ENCODE data around the gene SLC29A2. TPM values are rescaled to one million over a fixed set of nuclear protein-coding genes. Genes with fewer than 3 reads are reported as not detected.
A peak's percentile ranks its signal among the peaks of the same experiment; 100 is the strongest.

SLC29A2 gene
- total RNA-seq (2014; rRNA removed; shearing (Covaris generic)) = 0.63 and 2.0 TPM in 2 replicates
- 4.3 and 5.2 TPM in 2 replicates for polyA plus RNA-seq (2015; cell fraction: cytosol; rRNA removed)
- 11.6 and 11.7 TPM in 2 replicates for polyA plus RNA-seq (2015; cell fraction: nucleus; rRNA removed)

DNA sequence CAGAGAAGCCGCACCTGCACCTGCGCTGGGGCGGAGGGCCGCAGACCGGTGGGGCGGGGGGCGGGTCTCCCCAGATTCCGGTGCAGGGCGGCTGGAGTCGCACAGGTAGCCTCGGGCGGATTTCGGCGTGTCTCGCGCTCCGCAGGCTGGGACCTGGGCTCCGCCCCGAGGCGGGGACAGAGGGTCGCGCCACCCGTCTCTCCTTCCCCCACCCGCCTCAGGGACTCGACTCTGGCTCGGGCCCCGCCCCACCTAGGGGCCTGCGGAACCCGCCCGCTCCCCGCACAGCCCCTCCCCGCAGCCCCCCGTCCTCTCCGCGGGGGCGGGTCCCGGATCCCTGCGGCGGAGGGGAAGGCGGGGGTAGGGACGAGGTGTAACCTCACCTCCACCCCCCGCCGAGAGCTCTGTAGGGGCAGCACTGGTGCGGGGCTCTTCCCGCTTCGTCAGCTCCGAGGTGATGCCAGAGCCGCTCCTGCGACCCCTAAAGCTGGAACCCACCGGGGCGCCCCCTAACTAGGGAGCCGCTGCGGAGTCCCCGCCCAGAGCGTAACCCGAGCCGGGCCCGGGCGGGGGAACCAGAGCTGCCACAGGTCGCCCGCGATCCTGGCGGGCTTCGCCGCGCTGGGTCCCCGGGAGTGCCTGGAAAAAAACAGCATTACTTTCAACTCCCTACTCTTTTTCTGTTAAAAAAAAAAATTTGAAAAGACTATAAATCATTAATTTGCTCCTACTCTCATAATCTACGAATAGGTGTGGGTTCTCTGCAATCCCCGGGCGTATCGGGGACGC lies at the start of gene SLC29A2:
Gene SLC29A2 (minus strand): TSS at position 134 of the 789 bp plus-strand sequence. CDS start 169 bp downstream, outside the sequence.
- peak; percentile 32 for DNase-seq (ENCODE audit: low read depth, low spot score)
- in situ Hi-C loops (cut with HindIII; ENCODE audit: low pct_unique_long_range_greater_than_20kb, low sequenced_read_pairs) = no loop called here

DNA sequence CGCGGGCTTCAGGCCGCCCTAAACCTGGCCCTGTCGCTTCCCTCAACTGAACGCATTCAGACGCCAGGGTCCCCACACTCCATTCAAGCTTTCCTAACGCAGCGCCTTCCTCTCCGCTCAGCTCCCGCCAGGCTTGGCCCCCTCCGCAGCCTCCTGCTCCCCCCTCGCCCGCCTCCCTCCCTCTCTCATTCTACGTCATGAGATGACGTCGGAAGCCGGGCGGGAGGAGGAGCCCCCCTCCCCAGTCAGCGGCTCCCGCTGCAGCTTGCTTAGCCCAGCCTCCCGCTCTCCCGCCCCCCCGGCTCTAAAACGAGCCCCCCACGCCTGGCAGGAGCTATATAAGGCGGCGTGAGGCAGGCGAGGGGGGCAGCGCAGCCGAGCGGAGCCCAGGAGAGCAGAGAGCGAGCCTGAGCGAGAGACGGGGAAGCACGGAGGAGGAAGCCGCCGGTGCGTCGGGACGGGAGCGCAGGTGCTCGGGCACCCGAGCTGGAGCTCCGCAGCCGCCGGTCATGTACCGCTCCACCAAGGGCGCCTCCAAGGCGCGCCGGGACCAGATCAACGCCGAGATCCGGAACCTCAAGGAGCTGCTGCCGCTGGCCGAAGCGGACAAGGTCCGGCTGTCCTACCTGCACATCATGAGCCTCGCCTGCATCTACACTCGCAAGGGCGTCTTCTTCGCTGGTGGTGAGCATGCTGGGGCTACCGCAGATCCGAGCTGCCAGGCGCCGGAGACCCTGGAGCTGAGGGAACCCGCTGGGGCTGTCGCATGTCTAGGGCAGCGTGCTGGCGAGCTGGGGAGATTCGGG lies 49.3 kb upstream of the SLC29A2 start, which contains the start of gene NPAS4:
Gene NPAS4 (plus strand): TSS at position 365 of the 806 bp plus-strand sequence. CDS start 145 bp downstream, at position 510.
- no peak for DNase-seq (ENCODE audit: low read depth, low spot score)
- in situ Hi-C loops (cut with HindIII; ENCODE audit: low pct_unique_long_range_greater_than_20kb, low sequenced_read_pairs) = no loop called here

GRCh38 chr11:66419825-66420224 lies 48.3 kb upstream of the SLC29A2 start:
- no peak for DNase-seq (ENCODE audit: low read depth, low spot score)
- in situ Hi-C loops (cut with HindIII; ENCODE audit: low pct_unique_long_range_greater_than_20kb, low sequenced_read_pairs) = no loop called here

DNA sequence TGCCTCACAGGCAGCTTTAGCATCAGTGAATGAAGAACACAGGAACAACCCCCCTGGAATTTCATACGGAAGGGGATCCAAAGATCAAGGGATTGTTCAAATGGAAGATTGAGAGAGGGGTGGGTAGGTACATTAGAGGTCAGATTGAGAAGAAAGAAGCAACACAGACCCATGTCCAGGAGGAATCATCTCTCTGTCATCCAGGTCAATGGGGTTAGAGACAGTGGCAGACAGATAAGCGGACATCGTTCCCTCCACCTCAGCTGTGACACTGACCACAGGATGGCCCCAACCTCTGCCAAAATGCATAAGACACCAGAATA lies 47.4 kb upstream of the SLC29A2 start:
- in situ Hi-C loops (cut with HindIII; ENCODE audit: low pct_unique_long_range_greater_than_20kb, low sequenced_read_pairs) = no loop called here
- no peak for DNase-seq (ENCODE audit: low read depth, low spot score)

GRCh38 chr11:66418168-66418985 lies 46.8 kb upstream of the SLC29A2 start:
- in situ Hi-C loops (cut with HindIII; ENCODE audit: low pct_unique_long_range_greater_than_20kb, low sequenced_read_pairs) = no loop called here
- DNase-seq (ENCODE audit: low read depth, low spot score) = peak; percentile 45

DNA sequence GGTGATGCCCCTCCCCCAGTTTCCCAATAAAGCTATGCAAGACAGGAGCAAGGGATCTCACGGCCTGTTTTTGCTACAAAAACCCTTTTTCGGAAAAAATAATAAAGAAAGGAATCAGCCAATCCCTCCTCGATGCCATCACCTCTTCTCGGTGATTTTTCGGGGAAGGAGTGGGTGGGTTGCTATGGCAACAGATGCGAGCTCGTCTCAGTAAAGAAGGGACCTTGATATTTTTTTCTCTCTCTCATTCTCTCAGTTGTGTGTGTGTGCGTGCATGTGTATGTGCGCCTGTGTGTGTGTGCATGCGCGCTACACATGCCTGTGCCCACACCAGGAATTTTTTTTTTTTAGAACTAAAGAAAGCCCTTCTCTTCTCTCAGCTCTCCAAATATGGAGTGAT lies 45.4 kb upstream of the SLC29A2 start:
- DNase-seq (ENCODE audit: low read depth, low spot score) = no peak
- in situ Hi-C loops (cut with HindIII; ENCODE audit: low pct_unique_long_range_greater_than_20kb, low sequenced_read_pairs) = no loop called here

- no peak for DNase-seq (ENCODE audit: low read depth, low spot score)
- in situ Hi-C loops (cut with HindIII; ENCODE audit: low pct_unique_long_range_greater_than_20kb, low sequenced_read_pairs) = no loop called here
Observed at GRCh38 chr11:66415423-66415822, 43.9 kb upstream of the SLC29A2 start.

DNA sequence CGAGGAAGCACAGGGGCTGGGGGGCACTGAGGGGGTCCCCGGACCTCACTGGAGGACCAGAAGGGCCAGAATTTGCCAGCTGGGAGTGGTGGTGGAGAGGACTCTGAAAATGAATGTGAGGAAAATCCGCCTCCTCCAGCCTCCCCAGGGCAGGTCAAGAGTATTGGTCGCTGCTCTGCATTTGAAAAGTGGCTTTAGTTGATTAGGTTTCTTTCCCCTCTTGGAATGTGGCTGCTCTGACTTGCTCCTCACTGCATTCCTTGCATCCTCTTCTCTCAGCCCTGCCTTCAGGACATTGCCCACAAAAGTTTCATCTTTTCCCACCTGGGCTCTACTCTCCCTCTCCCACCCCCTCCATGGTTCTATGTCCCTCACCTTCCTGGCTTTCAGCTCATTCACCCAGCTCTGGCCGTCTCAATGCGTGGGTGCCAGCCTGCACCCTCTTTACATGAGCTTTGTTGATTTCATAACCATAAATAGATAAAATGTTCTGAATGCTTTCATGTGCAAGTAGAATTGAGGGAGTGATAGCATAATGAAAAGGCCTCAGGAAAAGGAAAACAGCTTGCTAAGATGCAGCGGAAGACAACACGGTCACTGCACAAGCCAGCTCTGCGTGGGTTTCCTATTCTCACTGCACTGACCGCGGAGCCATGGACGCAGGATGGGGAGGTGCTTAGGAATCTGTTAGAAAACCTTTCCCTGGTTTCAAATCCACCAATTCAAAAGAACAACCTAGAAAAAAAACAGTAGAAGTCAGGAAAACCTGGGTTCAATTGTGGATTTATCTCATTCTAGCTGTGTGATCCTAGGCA lies 42.8 kb upstream of the SLC29A2 start:
- in situ Hi-C loops (cut with HindIII; ENCODE audit: low pct_unique_long_range_greater_than_20kb, low sequenced_read_pairs) = no loop called here
- DNase-seq (ENCODE audit: low read depth, low spot score) = no peak

DNA sequence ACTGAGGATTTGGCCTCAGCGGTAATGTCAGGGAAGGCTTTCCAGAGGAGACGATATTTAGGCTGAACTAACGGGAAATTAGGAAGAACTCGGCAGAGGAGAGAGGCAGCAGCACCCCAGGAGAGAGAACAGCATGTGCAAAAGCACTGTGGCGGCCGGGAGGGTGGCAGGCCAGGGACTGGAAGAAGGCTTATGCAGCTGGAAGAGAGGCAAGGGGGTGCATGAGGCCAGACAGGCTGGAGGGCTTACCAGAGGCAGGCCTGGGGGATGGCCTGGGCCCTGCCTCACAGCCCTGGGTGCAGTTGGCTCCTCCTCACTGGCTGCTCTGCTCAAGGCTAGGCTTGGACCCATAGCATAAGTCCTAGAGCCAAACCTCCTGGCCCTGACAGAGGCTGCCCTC lies 41.6 kb upstream of the SLC29A2 start:
- in situ Hi-C loops (cut with HindIII; ENCODE audit: low pct_unique_long_range_greater_than_20kb, low sequenced_read_pairs) = no loop called here
- DNase-seq (ENCODE audit: low read depth, low spot score) = no peak

- in situ Hi-C loops (cut with HindIII; ENCODE audit: low pct_unique_long_range_greater_than_20kb, low sequenced_read_pairs) = no loop called here
- no peak for DNase-seq (ENCODE audit: low read depth, low spot score)
Observed at GRCh38 chr11:66412110-66412509, 40.5 kb upstream of the SLC29A2 start.

DNA sequence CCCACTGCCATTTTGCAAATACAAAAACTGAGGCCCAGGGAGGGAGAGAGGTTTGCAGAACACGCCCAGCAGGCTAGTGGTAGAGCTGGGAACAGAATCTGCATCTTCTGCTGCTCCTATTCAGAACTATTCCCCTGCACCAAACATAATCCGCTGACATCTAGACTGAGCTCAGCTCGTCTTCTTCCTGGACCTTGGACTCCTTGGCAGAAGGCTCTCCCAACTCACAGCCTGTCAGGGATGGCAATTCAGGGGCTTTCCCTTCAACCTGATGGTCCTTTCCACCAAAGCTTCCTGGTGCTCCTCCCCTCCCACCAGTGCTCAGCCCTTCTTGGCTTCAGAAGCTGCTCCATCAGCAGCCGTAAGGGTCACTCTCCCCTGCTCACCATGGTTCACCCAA lies 39.8 kb upstream of the SLC29A2 start:
- in situ Hi-C loops (cut with HindIII; ENCODE audit: low pct_unique_long_range_greater_than_20kb, low sequenced_read_pairs) = no loop called here
- DNase-seq (ENCODE audit: low read depth, low spot score) = no peak

- no peak for DNase-seq (ENCODE audit: low read depth, low spot score)
- in situ Hi-C loops (cut with HindIII; ENCODE audit: low pct_unique_long_range_greater_than_20kb, low sequenced_read_pairs) = no loop called here
Observed at GRCh38 chr11:66410191-66410590, 38.6 kb upstream of the SLC29A2 start.

GRCh38 chr11:66409226-66409625 lies 37.7 kb upstream of the SLC29A2 start:
- no peak for DNase-seq (ENCODE audit: low read depth, low spot score)
- in situ Hi-C loops (cut with HindIII; ENCODE audit: low pct_unique_long_range_greater_than_20kb, low sequenced_read_pairs) = no loop called here

- in situ Hi-C loops (cut with HindIII; ENCODE audit: low pct_unique_long_range_greater_than_20kb, low sequenced_read_pairs) = no loop called here
- peak; percentile 74 for DNase-seq (ENCODE audit: low read depth, low spot score)
Observed at GRCh38 chr11:66408488-66409214, 37.1 kb upstream of the SLC29A2 start.

GRCh38 chr11:66407651-66408050 lies 36.1 kb upstream of the SLC29A2 start:
- no peak for DNase-seq (ENCODE audit: low read depth, low spot score)
- in situ Hi-C loops (cut with HindIII; ENCODE audit: low pct_unique_long_range_greater_than_20kb, low sequenced_read_pairs) = no loop called here

GRCh38 chr11:66393954-66394353 lies 22.4 kb upstream of the SLC29A2 start:
- DNase-seq (ENCODE audit: low read depth, low spot score) = no peak
- in situ Hi-C loops (cut with HindIII; ENCODE audit: low pct_unique_long_range_greater_than_20kb, low sequenced_read_pairs) = no loop called here

Measured in SK-MEL-5 (cell line).